ENCODE measurements around the gene ANO7.

GRCh38 chr2:241193271-241193670, 4.8 kb downstream of the ANO7 start:
- TF ChIP-seq CTCF (IDR thresholded peaks at IDR 0.05) (no peak), TCF7L2 (IDR thresholded peaks at IDR 0.05; ENCODE audit: low read depth, low read length) (no peak), REST (IDR thresholded peaks at IDR 0.05; ENCODE audit: insufficient read depth in 1 of 2, low read depth in 2 of 2, low read length in 1 of 2) (no peak)
